Motor neuron (in vitro differentiated cells): ENCODE data around the gene SLC7A1. TPM values are rescaled to one million over a fixed set of nuclear protein-coding genes. Genes with fewer than 3 reads are reported as not detected.
A peak's percentile ranks its signal among the peaks of the same experiment; 100 is the strongest.

Experiments used
- ATAC-seq, 8 experiments: fragments of 200-7000 bp; cut with Tn5 transposase; replicated peaks in 6 of 8; 2 replicates each; pipeline ENCODE4 v1.8.0; 2021; ENCODE audit warnings: mild to moderate bottlenecking in 8 of 8, moderate library complexity in 8 of 8
- H3K27ac ChIP-seq, 2 donors: fragments of 250-450 bp; sonication (Bioruptor Pico); 2 replicates each; pipeline ENCODE4 v1.9.0; 2021; ENCODE audit warnings: antibody characterized with exemption in 2 of 2, mild to moderate bottlenecking in 2 of 2, moderate library complexity in 1 of 2
- H3K4me1 ChIP-seq, 2 donors: fragments of 250-450 bp; sonication (Bioruptor Pico); replicated peaks in 1 of 2; 2 replicates each; pipeline ENCODE4 v1.6.1; 2021; ENCODE audit warnings: antibody characterized with exemption in 2 of 2, mild to moderate bottlenecking in 2 of 2, moderate library complexity in 1 of 2
- H3K4me3 ChIP-seq, 5 donors: fragments of 250-450 bp; sonication (Bioruptor Pico); 2 replicates each; pipeline ENCODE4 v1.9.0; 2021; ENCODE audit warnings: antibody characterized with exemption in 5 of 5, mild to moderate bottlenecking in 5 of 5, moderate library complexity in 4 of 5
- WGBS, 10 experiments: fragments of 450-650 bp; shearing (Covaris generic); methylation state at CpG; one replicate each; pipeline ENCODE4 v1.0.0; 2022; 5-methylcytosine and 5-hydroxymethylcytosine counted together
- in situ Hi-C, 9 experiments: fragments of 400-800 bp; cut with MboI; loops; one replicate each; pipeline ENCODE4 v1.15.0; 2021; ENCODE audit warnings: low sequenced_read_pairs in 9 of 9, low pct_unique_long_range_greater_than_20kb in 2 of 9; ENCODE audit not compliant: unreplicated experiment in 9 of 9
- total RNA-seq, 8 experiments: library from RNA; unstranded; fragments of 300-600 nt; gene quantifications; 2 replicates each; pipeline versions ENCODE4 v1.2.3 to v1.2.4, GENCODE V29; 2022

The SLC7A1 gene
- total RNA-seq, 8 experiments from 2014 or later, result 9.6 to 40.5 (median 23.5) TPM

DNA sequence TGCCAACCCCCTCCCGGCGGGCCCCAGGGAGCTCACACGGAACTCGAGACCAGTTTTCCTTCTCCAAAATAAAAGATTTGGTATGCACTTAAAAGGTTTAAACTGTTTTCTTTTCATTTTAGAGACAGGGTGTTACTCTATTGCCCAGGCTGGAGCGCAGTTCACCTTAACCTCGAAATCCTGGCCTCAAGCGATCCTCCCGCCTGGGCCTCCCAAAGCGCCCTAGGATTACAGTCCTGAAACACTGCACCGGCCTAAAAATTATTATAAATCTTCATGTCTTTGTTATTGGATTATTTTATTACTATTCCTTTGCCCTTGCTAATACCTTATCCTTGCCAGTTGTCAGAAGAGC, 553 bp upstream of the SLC7A1 start:
- Histone ChIP-seq H3K4me1 (peaks cover 20% of the 10 kb centered on the region in 2 donors), H3K4me3 (peak overlapping the region; percentile 90 to 97 (median 96)), H3K27ac (peak overlapping the region in 1 of 2 donors; percentile 5)
- in situ Hi-C loops, result loop anchor here in 1 of 9 experiments (25.0 kb wide), 1 partner anchor 116 kb away; no protein-coding TSS in a partner anchor
- WGBS, 10 experiments, result 67 to 87% (median 78%) methylated on average over 1 to 6 of the region's 10 CpGs; no CpG with 5 or more reads in 4 of the 10 experiments
- no peak for ATAC-seq

DNA sequence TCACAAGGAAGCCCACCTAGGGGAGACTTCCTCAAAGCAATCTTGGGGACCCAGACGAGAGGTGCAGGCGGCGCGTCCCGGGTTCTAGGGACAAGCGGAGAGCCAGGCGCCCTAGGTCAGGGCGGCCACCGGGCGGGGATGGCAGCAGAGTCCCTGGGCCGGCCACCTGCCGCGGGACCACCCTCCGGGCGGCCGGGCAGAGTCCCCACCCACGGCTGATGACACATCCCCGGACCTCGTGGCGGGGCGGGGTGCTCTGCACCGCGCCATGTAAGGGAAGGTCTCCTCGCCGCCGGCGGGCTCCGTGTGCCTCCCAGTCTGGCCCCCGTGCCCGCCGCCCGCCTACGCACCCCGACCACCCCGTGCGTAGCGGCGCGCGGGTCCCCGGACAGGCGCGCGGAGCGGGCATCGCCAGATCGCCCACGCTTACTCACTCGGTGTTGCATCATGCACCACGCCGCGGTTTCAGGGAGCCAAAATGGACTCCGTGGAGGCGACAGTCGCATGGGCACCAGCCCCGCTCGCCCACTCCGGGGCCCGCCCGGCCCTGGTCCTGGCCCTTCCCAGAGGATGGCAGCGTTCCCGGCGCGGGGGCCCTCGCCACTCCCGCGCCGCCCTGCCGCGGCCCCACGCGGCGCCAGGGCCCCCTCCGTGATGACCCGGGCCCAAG, 643 bp downstream of the SLC7A1 start:
- peak overlapping the region; percentile 90 to 97 (median 96) for H3K4me3 ChIP-seq
- ATAC-seq, result peak; percentile 40 to 60 (median 55)
- H3K27ac ChIP-seq, result peak overlapping the region; percentile 95 to 97
- H3K4me1 ChIP-seq, result peaks cover 23 to 29% of the 10 kb centered on the region in 2 donors
- WGBS, 10 experiments, result 0 to 3% methylated on average over 7 to 8 of the region's 75 CpGs; no CpG with 5 or more reads in 8 of the 10 experiments
- in situ Hi-C loops, result loop anchor here in 1 of 9 experiments (25.0 kb wide), 1 partner anchor 117 kb away; no protein-coding TSS in a partner anchor

DNA sequence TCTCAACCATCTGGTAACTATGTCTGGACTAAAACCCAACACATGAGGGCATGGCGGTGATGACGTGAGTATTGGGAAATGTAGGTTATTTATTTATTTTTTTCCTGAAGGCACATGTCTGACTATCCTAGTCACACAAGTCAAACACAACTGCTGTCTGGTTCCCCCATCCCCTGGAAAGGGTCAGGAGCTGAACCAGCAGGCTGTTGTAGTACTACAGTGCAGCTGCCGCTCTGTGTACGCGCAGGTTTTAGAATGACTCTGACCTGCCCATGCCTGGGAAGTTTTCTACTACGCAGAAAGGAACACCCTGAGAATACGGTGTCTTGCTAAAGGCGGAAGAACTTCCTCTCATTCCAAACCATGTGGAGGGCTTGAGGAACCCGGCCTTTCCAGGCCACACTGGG, 1.2 kb downstream of the SLC7A1 start:
- Histone ChIP-seq H3K4me1 (peaks cover 28 to 34% of the 10 kb centered on the region in 2 donors), H3K4me3 (peak overlapping the region; percentile 90 to 97 (median 96)), H3K27ac (peak overlapping the region; percentile 95 to 97)
- ATAC-seq, result peak; percentile 8 to 28 (median 15)
- WGBS, 10 experiments, result 0 to 20% (median 0%) methylated on average over 1 to 2 of the region's 9 CpGs; no CpG with 5 or more reads in 3 of the 10 experiments
- in situ Hi-C loops, result loop anchor here in 1 of 9 experiments (25.0 kb wide), 1 partner anchor 118 kb away; no protein-coding TSS in a partner anchor

DNA sequence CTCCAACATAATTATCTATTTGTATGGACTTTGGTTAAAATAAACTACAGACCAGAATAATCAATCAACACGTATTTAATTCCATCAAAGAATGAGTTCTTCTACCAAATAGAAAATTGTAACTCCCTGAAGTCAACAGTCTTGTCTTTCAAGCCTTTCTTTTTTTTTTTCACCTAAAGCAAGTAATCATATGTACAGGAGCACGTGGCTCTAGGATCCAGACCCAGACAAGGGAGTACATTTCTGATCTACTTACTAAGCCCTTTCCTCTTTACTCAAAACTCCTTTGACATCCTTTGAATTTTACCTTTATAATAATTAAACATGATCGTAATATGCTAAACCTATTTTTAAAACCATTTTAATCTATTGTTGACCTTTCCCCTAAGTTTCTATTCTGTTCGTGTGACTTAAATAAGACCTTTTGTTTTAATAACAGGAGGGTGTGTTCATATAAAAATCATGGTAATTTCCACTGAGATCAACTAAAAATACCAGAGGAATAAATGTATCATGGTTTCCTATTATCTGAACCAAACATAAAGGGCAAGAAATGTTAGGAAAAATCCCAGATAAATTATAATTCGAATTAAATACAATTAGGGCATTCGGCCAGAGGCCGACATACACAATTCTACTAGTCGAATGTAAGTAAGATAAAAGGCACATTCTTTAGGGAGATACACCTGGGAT, 1.7 kb downstream of the SLC7A1 start:
- H3K27ac ChIP-seq, result peak overlapping the region in 1 of 2 donors; percentile 97
- peak overlapping the region; percentile 90 to 97 (median 96) for H3K4me3 ChIP-seq
- 19 to 76% (median 61%) methylated on average over 2 to 8 of the region's 8 CpGs for WGBS, 10 experiments
- ATAC-seq, result no peak
- peaks cover 32 to 40% of the 10 kb centered on the region in 2 donors for H3K4me1 ChIP-seq
- in situ Hi-C loops, result loop anchor here in 1 of 9 experiments (25.0 kb wide), 1 partner anchor 119 kb away; no protein-coding TSS in a partner anchor

DNA sequence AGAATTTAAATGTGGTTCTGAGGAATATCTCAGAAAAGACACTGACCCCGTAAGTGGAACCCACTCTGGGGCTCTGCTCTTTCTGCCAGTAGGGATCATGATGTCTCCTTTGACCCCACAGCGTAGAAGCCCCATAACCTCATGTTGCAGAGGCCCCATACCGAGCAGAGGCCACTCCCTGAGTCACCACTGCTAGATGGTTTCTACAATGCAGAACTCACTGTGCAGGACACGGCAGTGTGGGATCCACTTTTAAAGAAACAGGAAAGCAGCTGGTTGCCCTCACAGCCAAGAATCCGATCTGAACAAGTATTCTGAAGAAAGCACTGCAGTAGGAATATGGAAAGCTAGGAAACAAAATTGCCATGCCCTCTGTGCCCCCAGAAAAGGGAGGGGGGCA, 4.2 kb downstream of the SLC7A1 start:
- WGBS, 10 experiments, result 60 to 100% (median 76%) methylated on average over 1 to 4 of the region's 5 CpGs; no CpG with 5 or more reads in 1 of the 10 experiments
- H3K27ac ChIP-seq, result no peak overlapping the region
- H3K4me3 ChIP-seq, result no peak overlapping the region
- in situ Hi-C loops, result loop anchor here in 1 of 9 experiments (25.0 kb wide), 1 partner anchor 121 kb away; no protein-coding TSS in a partner anchor
- peaks cover 33 to 41% of the 10 kb centered on the region in 2 donors for H3K4me1 ChIP-seq
- ATAC-seq, result no peak

DNA sequence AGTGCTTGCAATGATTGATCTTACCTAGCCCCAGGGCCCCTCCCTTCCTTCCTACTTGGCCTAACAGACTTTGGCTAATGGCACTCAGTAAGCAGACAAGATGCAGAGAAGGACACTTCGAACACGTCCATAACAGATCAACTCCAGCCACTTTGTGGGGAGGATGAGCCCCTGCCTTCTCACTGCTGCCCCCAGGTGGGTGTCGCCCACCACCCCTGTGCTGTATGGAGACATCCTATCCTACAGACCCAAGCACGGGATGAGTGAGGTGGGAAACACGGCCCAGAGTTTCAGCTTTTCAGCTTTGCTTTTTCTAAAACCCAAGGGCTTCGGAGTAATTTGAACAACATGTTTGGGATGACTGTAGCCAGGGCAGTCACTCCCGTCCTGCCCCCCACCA, 5.5 kb downstream of the SLC7A1 start:
- WGBS, 10 experiments, result 50 to 100% (median 65%) methylated on average over 2 to 6 of the region's 7 CpGs; no CpG with 5 or more reads in 6 of the 10 experiments
- no peak for ATAC-seq
- Histone ChIP-seq H3K4me1 (peaks cover 33 to 41% of the 10 kb centered on the region in 2 donors), H3K4me3 (no peak overlapping the region), H3K27ac (no peak overlapping the region)
- in situ Hi-C loops, result loop anchor here in 1 of 9 experiments (25.0 kb wide), 1 partner anchor 122 kb away; no protein-coding TSS in a partner anchor

DNA sequence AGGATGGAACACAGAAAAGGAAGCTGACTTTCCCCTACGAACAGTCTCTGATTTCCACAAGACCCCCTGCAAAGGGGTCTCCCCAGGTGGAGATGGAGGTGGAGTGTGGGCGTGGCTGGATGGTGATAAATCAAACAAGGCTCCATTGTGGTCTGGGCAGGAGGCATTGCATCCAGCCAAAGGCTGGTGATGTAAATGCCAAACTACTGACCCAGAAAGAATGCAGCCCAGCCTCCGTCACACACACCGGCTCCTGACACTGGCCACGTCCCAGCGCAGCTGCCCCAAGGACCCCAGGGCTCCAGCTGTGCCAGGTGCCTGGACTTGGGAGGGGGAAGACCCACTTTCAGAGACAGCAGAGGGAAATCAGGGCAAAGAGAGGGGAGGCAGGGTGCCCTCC, 6.3 kb downstream of the SLC7A1 start:
- in situ Hi-C loops, result loop anchor here in 1 of 9 experiments (25.0 kb wide), 1 partner anchor 123 kb away; no protein-coding TSS in a partner anchor
- ATAC-seq, result peak in 5 of 8 experiments; percentile 60 to 81 (median 74)
- no peak overlapping the region for H3K27ac ChIP-seq
- no peak overlapping the region for H3K4me3 ChIP-seq
- WGBS, 10 experiments, result 11 to 83% (median 27%) methylated on average over 1 to 4 of the region's 6 CpGs; no CpG with 5 or more reads in 5 of the 10 experiments
- H3K4me1 ChIP-seq, result peaks cover 33 to 41% of the 10 kb centered on the region in 2 donors

DNA sequence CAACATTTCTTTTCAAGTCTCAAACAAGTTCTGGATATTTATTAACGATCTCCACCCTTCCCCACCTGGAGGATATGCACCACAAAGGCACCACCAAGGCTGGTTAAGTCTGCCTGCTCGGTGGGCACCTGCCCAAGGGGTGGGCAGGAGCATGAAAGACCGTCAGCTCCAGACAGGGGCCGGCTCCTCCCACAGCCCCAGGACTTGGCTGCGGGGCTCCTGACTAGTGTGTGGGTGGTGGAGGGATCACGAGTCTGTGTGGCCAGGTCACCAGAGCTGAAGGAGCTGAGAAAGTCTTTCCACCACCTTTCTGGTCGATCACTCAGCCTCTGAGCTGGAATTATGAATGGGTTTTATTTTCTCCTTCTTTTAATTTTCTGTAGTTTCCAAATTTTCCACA, 7.8 kb downstream of the SLC7A1 start:
- in situ Hi-C loops, result loop anchor here in 1 of 9 experiments (25.0 kb wide), 1 partner anchor 125 kb away; no protein-coding TSS in a partner anchor
- no peak overlapping the region for H3K27ac ChIP-seq
- ATAC-seq, result peak in 1 of 8 experiments; percentile 5
- H3K4me3 ChIP-seq, result no peak overlapping the region
- WGBS, 10 experiments, result 14 to 100% (median 75%) methylated on average over 1 to 5 of the region's 7 CpGs; no CpG with 5 or more reads in 4 of the 10 experiments
- peaks cover 22 to 33% of the 10 kb centered on the region in 2 donors for H3K4me1 ChIP-seq

DNA sequence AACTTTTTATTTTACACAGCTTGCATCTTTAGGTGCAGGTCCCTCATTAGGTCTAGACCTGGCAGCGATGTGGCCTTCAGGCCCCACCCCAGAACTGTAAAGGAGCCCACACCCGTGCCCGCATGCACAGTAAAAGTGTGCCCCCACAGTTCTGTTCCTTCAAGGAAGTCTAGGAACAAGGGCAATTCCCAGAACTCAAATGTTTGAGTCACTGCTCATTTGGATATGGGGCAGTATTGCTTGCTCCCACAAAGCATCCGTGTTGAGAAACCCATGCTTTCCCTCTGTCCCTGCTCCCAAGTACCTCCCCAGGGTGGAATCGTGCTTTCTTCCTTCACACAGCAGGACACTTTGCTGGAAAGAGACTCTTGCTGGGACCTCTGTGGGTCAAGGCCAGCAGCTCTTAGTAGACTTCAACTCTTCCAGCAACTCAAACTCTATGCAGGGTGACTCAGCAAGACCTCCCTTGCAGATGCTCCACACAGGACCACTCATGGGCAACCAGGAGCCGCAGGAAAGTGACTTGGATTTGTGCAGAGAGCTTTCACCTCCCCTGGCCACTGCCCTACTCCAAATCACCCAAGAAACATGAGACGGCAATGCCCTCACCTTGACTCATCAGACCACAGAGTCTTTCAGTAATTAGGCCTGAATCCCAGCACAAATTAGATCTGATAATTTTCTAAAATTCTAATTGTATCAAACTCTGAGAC, 12.3 kb downstream of the SLC7A1 start:
- WGBS, 10 experiments, result 14 to 100% (median 92%) methylated on average over 1 to 6 of the region's 7 CpGs; no CpG with 5 or more reads in 1 of the 10 experiments
- no peak overlapping the region for H3K4me3 ChIP-seq

DNA sequence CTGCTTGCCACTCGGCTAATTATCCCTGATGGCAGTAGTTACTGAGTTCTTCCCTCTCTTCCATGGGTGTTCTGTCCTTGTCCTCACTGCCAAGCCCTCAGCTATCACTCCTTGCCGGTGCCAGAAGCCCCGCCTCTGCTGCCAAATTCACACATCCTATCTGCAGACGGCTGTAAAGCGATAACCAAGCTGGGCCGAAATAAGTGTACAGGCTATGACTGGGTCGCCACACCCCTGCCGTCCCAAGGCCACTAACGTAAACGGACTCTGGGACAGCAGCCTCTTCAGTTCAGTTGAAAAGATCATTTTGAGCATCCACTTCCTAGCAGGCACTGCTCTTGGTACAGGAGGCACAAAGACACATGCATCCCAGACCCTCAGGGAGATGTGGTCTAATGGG, 13.3 kb downstream of the SLC7A1 start:
- in situ Hi-C loops, result loop anchor here in 1 of 9 experiments (25.0 kb wide), 1 partner anchor 130 kb away; no protein-coding TSS in a partner anchor
- WGBS, 10 experiments, result 37 to 100% (median 75%) methylated on average over 1 to 7 of the region's 10 CpGs; no CpG with 5 or more reads in 4 of the 10 experiments
- Histone ChIP-seq H3K4me3 (no peak overlapping the region), H3K4me1 (peaks cover 2 to 13% of the 10 kb centered on the region in 2 donors), H3K27ac (no peak overlapping the region)
- ATAC-seq, result peak in 1 of 8 experiments; percentile 43

More for the DNA sequence above, 12.3 kb downstream of the SLC7A1 start:
- no peak overlapping the region for H3K27ac ChIP-seq
- H3K4me1 ChIP-seq, result peaks cover 2 to 13% of the 10 kb centered on the region in 2 donors
- ATAC-seq, result peak in 2 of 8 experiments; percentile 2 to 17
- in situ Hi-C loops, result loop anchor here in 1 of 9 experiments (25.0 kb wide), 1 partner anchor 129 kb away; no protein-coding TSS in a partner anchor

DNA sequence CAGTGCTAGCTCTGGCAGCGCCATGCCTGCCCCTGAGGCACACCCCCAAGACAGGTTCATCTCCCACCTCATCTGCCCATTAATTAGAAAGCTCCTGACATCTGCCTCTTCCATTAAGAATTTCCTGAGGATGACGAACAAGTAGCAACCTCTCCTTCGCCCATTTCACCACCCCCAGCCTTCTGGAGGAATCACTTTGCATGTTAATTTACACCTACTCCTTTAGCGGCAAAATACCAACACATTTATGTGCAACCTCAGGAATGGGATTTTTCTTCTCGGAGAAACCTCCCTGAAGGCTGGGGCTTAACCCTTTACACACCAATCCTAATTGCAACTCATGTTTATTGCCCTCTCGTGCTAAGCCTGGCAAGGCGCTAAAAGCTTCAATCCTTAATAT, 13.8 kb downstream of the SLC7A1 start:
- Histone ChIP-seq H3K4me3 (no peak overlapping the region), H3K27ac (no peak overlapping the region), H3K4me1 (peaks cover 2 to 13% of the 10 kb centered on the region in 2 donors)
- ATAC-seq, result peak in 3 of 8 experiments; percentile 7 to 62 (median 50)
- in situ Hi-C loops, result loop anchor here in 1 of 9 experiments (25.0 kb wide), 1 partner anchor 131 kb away; no protein-coding TSS in a partner anchor
- WGBS, 10 experiments, result 0 to 88% (median 51%) methylated on average over 1 to 7 of the region's 7 CpGs; no CpG with 5 or more reads in 3 of the 10 experiments

DNA sequence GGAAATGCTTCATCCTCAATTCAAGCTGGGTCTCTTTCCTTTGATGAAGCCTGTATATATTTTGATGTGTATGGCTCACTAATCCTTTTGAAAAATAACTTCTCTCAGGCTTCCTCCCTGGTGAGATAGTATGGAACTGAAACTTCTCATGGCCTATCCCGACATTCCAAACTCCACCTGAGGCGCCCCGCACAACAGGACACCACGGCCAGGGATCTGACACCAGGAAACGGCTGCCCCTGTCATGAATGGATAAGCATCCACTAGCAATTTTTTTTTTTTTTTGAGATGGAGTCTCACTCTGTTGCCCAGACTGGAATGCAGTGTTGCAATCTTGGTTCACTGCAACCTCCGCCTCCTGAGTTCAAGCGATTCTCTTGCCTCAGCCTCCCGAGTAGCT, 16.4 kb downstream of the SLC7A1 start:
- WGBS, 10 experiments, result 73 to 97% (median 93%) methylated on average over 2 to 6 of the region's 8 CpGs; no CpG with 5 or more reads in 6 of the 10 experiments
- in situ Hi-C loops, result loop anchor here in 1 of 9 experiments (25.0 kb wide), 1 partner anchor 133 kb away; no protein-coding TSS in a partner anchor
- H3K27ac ChIP-seq, result no peak overlapping the region
- no peak for ATAC-seq
- peaks cover 5 to 13% of the 10 kb centered on the region in 2 donors for H3K4me1 ChIP-seq
- H3K4me3 ChIP-seq, result no peak overlapping the region
